HUES6 (cell line): ENCODE data around the gene RRM2.
A peak's percentile ranks its signal among the peaks of the same experiment; 100 is the strongest.

ENCODE experiments used
- H3K27ac ChIP-seq: 2 replicates; pipeline ENCODE4 v1.7.0; 2013; ENCODE audit warnings: low read depth, mild to moderate bottlenecking, low read length, inconsistent platforms
- H3K27me3 ChIP-seq: 2 replicates; pipeline ENCODE4 v1.6.1; 2013; ENCODE audit warnings: low read length; ENCODE audit not compliant: control insufficient read depth, insufficient read depth
- H3K36me3 ChIP-seq: 2 replicates; pipeline ENCODE4 v1.6.1; 2013; ENCODE audit warnings: low read length; ENCODE audit not compliant: control insufficient read depth, insufficient read depth
- H3K4me1 ChIP-seq: 2 replicates; pipeline ENCODE4 v1.6.1; 2013; ENCODE audit warnings: low read length; ENCODE audit not compliant: control insufficient read depth, insufficient read depth
- H3K4me3 ChIP-seq: 2 replicates; pipeline ENCODE4 v1.5.1; 2013; ENCODE audit warnings: low read depth, low read length
- H3K9ac ChIP-seq: one replicate; pipeline ENCODE4 v1.6.1; 2013; ENCODE audit warnings: mild to moderate bottlenecking, low read length
- H3K9me3 ChIP-seq: 2 replicates; pipeline ENCODE4 v1.6.1; 2013; ENCODE audit warnings: low read depth, low read length; ENCODE audit not compliant: control insufficient read depth, insufficient read depth

RRM2 gene

DNA sequence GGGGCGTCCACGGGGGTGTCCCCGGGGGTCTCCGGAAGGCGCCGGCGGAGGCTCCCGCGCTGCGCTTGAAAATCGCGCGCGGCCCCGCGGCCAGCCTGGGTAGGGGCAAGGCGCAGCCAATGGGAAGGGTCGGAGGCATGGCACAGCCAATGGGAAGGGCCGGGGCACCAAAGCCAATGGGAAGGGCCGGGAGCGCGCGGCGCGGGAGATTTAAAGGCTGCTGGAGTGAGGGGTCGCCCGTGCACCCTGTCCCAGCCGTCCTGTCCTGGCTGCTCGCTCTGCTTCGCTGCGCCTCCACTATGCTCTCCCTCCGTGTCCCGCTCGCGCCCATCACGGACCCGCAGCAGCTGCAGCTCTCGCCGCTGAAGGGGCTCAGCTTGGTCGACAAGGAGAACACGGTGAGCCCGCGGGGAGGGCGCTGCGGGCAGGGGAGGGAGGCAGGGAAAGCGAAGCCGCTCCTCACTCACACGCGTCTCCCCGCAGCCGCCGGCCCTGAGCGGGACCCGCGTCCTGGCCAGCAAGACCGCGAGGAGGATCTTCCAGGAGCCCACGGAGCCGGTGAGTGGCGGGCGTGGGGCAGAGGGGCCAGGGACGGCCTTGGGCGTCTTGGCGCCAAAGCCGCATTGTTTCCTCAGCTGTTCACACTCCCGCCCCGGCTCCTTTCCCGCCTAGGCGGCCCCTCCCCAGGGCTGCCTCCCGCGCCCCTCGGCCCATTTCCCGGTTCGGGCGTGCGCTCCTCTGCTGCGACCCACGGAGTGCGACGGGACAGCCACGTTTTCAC lies at the start of gene RRM2:
RRM2 (plus strand) TSS at position 240 of the 781 bp plus-strand sequence; CDS start at position 300, 60 bp downstream.
- Histone ChIP-seq H3K4me1 (peaks cover 10% of the 10 kb centered on the region), H3K4me3 (peak within 1 kb of the TSS; percentile 98), H3K27ac (peak within 1 kb of the TSS; percentile 91), H3K9ac (peak within 1 kb of the TSS; percentile 98), H3K36me3 (peaks cover 42% of the 10 kb centered on the region), H3K27me3 (no peaks in the 10 kb centered on the region), H3K9me3 (no peaks in the 10 kb centered on the region)

DNA sequence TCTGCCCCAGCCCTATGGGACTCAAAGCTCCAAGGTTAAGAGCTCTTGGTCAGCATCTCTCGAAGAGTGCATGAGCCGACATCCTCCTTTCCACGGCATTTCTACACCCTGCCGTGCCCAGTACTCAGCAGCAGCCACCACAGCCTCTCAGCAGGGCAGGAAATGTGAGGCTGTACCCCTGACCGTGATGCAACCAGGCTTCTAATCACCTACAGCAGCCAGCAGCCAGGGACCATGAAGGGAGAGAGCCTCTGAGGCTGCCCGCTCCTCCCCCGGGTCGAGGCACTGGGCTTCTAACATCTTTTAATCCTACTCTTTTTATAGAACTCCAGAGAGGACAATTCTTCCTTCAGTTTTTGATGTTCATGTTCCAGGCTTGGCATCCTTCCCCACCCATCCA lies 48.8 kb upstream of the RRM2 start:
- H3K4me1 ChIP-seq: peaks cover 18% of the 10 kb centered on the region
- no peak overlapping the region for H3K9ac ChIP-seq
- H3K9me3 ChIP-seq: no peaks in the 10 kb centered on the region
- H3K27me3 ChIP-seq: peaks cover 32% of the 10 kb centered on the region
- no peaks in the 10 kb centered on the region for H3K36me3 ChIP-seq
- H3K4me3 ChIP-seq: no peak overlapping the region
- H3K27ac ChIP-seq: no peak overlapping the region

DNA sequence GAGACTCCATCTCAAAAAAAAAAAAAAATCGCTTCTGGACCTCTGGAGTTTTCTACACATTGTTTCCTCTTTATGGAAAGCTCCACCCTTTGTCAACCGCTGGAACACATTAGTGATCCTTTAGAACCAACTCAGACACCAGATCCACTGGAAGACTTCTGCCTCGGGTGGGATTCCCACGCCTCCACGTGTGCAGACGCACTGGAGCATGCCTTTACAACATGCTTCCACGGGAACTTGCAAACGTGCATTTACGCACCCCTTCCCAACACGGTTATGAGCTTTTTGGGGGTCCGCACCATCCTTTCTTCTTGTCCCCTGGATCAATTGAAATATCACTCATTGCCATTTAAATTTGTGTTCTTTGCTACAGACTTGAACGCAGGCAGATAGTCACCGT lies 47.4 kb upstream of the RRM2 start:
- Histone ChIP-seq H3K27me3 (peaks cover 42% of the 10 kb centered on the region), H3K27ac (no peak overlapping the region), H3K9me3 (no peaks in the 10 kb centered on the region), H3K36me3 (no peaks in the 10 kb centered on the region), H3K4me1 (peaks cover 22% of the 10 kb centered on the region), H3K4me3 (no peak overlapping the region), H3K9ac (no peak overlapping the region)

DNA sequence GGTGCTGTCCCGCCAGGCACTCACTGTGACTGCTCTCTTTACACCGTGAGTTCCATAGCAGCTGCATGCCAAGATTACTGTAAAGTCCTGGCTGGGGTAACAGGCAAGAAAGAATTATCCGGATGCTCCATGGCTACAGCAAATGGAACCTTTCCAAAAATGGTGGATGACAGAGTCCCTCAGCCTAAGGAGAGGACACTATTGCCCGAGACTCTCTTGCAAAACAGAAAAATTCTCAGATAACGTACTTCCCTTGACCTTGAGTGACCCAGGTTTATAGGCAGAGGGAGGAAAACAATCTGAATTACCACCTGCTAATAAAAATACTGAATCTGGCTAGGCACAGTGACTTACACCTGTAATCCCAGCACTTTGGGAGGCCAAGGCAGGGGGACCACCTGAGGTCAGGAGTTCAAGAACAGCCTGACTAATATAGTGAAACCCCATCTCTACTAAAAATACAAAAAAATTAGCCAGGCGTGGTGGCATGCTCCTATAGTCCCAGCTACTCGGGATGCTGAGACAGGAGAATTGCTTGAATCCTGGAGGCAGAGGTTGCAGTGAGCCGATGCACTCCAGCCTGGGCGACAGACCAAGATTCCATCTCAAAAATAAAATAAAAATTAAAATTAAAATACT lies 46.8 kb upstream of the RRM2 start:
- Histone ChIP-seq H3K4me1 (peaks cover 23% of the 10 kb centered on the region), H3K36me3 (no peaks in the 10 kb centered on the region), H3K4me3 (no peak overlapping the region), H3K27ac (no peak overlapping the region), H3K27me3 (peaks cover 47% of the 10 kb centered on the region), H3K9ac (no peak overlapping the region), H3K9me3 (no peaks in the 10 kb centered on the region)

DNA sequence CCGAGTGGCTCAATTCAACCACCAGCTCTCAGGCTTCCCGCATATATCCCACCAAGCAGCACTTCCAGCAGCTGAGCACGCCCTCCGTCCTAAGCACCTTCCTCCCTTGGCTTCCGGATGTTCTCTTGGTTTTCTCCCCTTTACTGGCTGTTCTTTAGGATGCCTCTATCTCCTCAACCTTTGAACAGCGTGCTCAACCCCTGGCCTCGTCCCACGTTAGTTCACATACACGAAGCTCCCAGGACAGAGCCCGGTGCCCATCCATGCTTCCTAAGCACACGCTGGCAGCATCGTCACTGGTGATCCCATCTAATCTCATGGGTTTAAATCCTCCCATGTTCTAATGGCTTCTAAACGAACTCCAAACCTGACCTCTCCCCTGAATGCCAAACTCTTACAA lies 46.0 kb upstream of the RRM2 start:
- Histone ChIP-seq H3K4me1 (peaks cover 28% of the 10 kb centered on the region), H3K36me3 (no peaks in the 10 kb centered on the region), H3K27ac (no peak overlapping the region), H3K9me3 (no peaks in the 10 kb centered on the region), H3K4me3 (no peak overlapping the region), H3K9ac (no peak overlapping the region), H3K27me3 (peaks cover 54% of the 10 kb centered on the region)

DNA sequence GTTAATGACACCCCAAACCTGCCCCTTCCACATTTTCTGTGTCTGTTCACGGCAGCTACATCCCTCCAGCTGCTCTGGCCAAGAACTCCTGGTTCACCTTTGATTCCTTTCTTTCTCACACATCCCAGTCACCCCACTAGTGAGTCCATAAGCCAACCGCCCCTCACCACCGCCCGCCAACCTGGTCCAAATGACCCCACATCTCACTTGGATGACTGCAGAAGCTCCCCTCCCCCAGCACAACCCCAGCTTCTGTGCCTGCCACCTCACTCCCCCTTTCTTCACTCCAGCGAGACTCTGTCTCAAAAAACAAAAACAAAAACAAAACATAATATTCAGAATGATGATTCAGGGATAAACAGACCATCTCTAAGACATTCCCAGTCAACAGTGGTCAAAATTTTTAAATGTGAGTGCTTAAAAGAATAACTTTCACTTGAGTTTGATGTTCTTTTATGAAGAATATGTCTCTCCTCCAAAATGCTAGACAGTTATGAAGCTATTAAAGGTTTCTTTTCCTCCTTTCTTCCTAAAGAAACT lies 45.5 kb upstream of the RRM2 start:
- H3K9me3 ChIP-seq: no peaks in the 10 kb centered on the region
- peaks cover 58% of the 10 kb centered on the region for H3K27me3 ChIP-seq
- no peak overlapping the region for H3K4me3 ChIP-seq
- no peak overlapping the region for H3K9ac ChIP-seq
- no peaks in the 10 kb centered on the region for H3K36me3 ChIP-seq
- peaks cover 28% of the 10 kb centered on the region for H3K4me1 ChIP-seq
- H3K27ac ChIP-seq: no peak overlapping the region

DNA sequence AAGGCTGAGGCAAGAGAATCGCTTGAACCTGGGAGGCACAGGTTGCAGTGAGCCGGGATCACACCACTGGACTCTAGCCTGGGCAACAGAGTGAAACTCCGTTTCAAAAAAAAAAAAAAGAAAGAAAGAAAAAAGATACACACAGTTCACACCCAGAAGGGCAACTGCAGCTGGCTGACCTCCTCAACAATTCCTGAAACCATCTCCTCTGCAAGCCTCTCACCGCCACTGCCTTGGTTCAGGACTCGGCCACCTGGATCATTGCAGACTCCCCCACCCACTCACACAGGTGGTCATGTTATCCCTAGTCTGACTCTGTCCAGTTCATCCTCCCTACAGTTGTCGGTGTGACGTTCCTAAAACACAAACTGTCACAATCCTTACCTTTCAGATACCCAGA lies 44.5 kb upstream of the RRM2 start:
- Histone ChIP-seq H3K27ac (no peak overlapping the region), H3K36me3 (no peaks in the 10 kb centered on the region), H3K9ac (no peak overlapping the region), H3K4me1 (peaks cover 25% of the 10 kb centered on the region), H3K9me3 (no peaks in the 10 kb centered on the region), H3K27me3 (peaks cover 64% of the 10 kb centered on the region), H3K4me3 (no peak overlapping the region)

DNA sequence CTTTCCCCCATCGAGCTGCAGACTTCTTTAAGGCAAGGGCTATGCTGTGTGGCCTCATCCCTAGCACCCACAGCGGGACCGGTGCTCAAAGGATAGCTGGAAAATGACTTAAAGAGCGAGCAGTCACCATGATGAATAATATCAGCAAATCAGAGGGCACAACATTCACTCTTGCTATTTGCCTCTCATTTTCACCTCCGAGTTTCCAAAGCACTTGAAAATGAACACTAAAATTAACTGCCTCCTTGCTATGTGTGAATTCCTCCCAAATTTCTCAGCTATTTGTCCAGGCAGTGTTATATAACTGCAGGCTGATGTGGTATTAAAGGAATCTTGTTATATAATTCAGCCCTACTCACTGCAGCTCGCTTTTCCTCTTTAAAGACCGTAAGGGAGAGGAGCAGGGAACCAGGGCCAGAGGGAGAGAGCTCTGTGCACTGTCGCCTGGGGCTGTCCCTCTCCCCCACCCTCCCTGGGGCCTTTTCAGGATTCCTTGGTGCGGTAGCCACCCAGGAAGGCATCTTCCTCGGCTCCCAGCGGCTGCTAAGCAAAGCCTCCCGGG lies 43.8 kb upstream of the RRM2 start:
- Histone ChIP-seq H3K9me3 (no peaks in the 10 kb centered on the region), H3K4me3 (peak overlapping the region; percentile 56), H3K9ac (no peak overlapping the region), H3K4me1 (peaks cover 18% of the 10 kb centered on the region), H3K36me3 (no peaks in the 10 kb centered on the region), H3K27ac (no peak overlapping the region), H3K27me3 (peaks cover 70% of the 10 kb centered on the region)

DNA sequence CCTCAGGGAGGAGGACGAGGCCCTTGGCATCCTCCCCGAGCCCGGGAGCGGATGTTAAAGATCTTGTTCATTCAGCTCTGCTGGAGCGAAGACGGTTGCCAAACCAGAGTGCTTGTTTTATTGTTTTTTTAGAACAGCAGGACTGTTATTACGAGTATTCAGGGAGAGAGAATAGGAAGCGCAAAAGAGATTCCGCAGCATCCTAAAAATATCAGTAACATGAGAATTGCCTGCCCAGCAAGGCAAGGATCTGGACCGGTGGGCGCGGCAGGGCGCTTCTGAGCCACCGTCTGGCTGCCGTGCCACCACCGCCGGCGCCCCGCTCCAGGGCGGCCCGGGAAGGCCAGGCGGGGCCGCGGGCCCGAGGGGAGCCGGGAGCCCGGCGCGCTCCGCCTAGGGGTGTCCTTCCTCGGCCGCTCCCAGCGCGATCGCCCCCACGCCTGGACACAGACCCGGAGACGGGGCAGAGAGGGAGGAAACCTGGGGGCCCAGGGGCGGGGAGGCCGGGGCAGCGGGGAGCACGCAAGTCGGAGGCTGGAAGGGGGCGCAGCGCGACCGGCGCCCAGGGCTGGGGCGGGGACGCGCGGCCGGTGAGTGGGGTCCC lies 43.2 kb upstream of the RRM2 start:
- Histone ChIP-seq H3K4me3 (peak overlapping the region; percentile 56), H3K27ac (no peak overlapping the region), H3K9me3 (no peaks in the 10 kb centered on the region), H3K27me3 (peaks cover 65% of the 10 kb centered on the region), H3K4me1 (peaks cover 12% of the 10 kb centered on the region), H3K9ac (no peak overlapping the region), H3K36me3 (no peaks in the 10 kb centered on the region)

DNA sequence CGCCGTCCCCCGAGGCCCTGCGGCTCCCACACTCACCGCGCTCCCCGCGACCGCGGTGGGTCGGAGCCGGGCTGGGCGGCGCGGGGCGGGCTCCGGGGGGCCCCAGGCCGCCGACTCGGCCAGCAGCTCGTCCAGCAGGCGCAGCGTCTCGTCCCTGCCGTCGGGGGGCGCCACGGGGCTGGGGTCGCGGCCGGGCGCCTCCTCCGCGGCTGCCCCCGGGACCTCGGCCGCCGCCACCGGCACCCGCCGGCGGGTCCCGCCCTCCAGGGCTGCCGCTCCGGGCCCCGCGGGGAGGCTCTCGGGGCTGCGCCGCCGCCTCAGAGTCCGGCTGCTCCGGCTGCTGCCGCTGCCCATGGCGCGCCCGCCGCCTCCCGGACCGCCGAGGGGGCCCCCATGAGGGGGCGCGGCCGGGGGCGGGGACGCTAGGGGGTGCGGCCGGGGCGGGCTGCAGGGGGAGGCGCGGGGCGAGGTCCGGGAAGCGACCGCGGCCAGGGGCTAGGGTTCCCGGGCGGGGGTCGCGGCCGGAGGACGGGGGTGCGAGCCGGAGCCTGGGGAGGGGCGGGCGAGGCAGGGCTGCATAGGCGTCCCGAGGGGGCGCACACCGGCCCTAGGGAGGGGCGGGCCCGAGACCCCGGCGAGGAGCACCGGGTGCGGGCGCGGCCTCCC lies 42.5 kb upstream of the RRM2 start, which contains the start of gene CYS1:
CYS1 (minus strand) TSS at position 542 of the 666 bp plus-strand sequence; CDS start at position 354, 188 bp downstream.
- Histone ChIP-seq H3K36me3 (no peaks in the 10 kb centered on the region), H3K9me3 (no peaks in the 10 kb centered on the region), H3K9ac (peak within 1 kb of the TSS; percentile 32), H3K27ac (no peak within 1 kb of the TSS), H3K27me3 (peaks cover 65% of the 10 kb centered on the region), H3K4me1 (peaks cover 12% of the 10 kb centered on the region), H3K4me3 (peak within 1 kb of the TSS; percentile 56)
